PC-3 (cell line): Measurements from ENCODE around the gene ANKRD53. TPM values are rescaled to one million over a fixed set of nuclear protein-coding genes. Genes with fewer than 3 reads are reported as not detected.

Source experiments
- ATAC-seq: fragments of 200-7000 bp; cut with Tn5 transposase; 2 replicates; pipeline ENCODE4 v1.9.1; 2020; ENCODE audit warnings: mild to moderate bottlenecking, moderate library complexity
- BruUV-seq: library from RNA; stranded (reverse); fragments of 400-500 nt; replicated peaks from 2 replicates; lab custom pipeline; 2021; lab: Mats Ljungman, UMichigan
- CTCF ChIA-PET: fragments of 300-600 bp; sonication (Branson Sonifier 250); formaldehyde crosslinking; loops from one replicate; lab custom pipeline; 2022; ENCODE audit warnings: antibody characterized with exemption; lab: Charles Lee
- POLR2A ChIA-PET: fragments of 300-600 bp; sonication (Branson Sonifier 250); formaldehyde crosslinking; loops from one replicate; lab custom pipeline; 2022; ENCODE audit warnings: antibody characterized with exemption; ENCODE audit not compliant: unreplicated experiment; lab: Charles Lee
- DNase-seq: peaks from one replicate; pipeline ENCODE4 v3.0.0-alpha.2; 2015
- H2AFZ ChIP-seq: fragments of 300-600 bp; sonication (generic); 2 replicates; pipeline ENCODE4 v1.6.0; 2016; ENCODE audit warnings: antibody characterized with exemption, low read length
- H3F3A ChIP-seq: fragments of 300-600 bp; sonication (generic); one replicate; pipeline ENCODE4 v1.6.0; 2017; ENCODE audit warnings: antibody characterized with exemption, low read length, control low read depth, mild to moderate bottlenecking; ENCODE audit not compliant: unreplicated experiment
- H3K27ac ChIP-seq: fragments of 300-600 bp; sonication (generic); 2 replicates; pipeline ENCODE4 v1.5.1; 2016; ENCODE audit warnings: mild to moderate bottlenecking, low read length
- H3K27me3 ChIP-seq: fragments of 300-600 bp; sonication (generic); 2 replicates; pipeline ENCODE4 v1.6.1; 2016; ENCODE audit warnings: low read length, mixed read lengths
- H3K36me3 ChIP-seq: fragments of 300-600 bp; sonication (generic); 2 replicates; pipeline ENCODE4 v1.6.1; 2016; ENCODE audit warnings: low read depth, mixed run types, low read length, mixed read lengths
- H3K4me1 ChIP-seq: fragments of 300-600 bp; sonication (generic); 2 replicates; pipeline ENCODE4 v1.5.1; 2016; ENCODE audit warnings: low read length; ENCODE audit not compliant: insufficient read depth
- H3K4me2 ChIP-seq: fragments of 300-600 bp; sonication (generic); 2 replicates; pipeline ENCODE4 v1.6.0; 2016; ENCODE audit warnings: low read length
- H3K4me3 ChIP-seq: fragments of 300-600 bp; sonication (generic); 2 replicates; pipeline ENCODE4 v1.5.1; 2016; ENCODE audit warnings: mild to moderate bottlenecking, low read length, mixed read lengths
- H3K79me2 ChIP-seq: fragments of 300-600 bp; sonication (generic); 2 replicates; pipeline ENCODE4 v1.6.1; 2017; ENCODE audit warnings: low read length, mixed read lengths
- H3K9ac ChIP-seq: fragments of 300-600 bp; sonication (generic); 2 replicates; pipeline ENCODE4 v1.6.0; 2016; ENCODE audit warnings: mild to moderate bottlenecking, low read length
- H3K9me2 ChIP-seq: fragments of 300-600 bp; sonication (generic); replicated peaks from 2 replicates; pipeline ENCODE4 v1.6.1; 2016; ENCODE audit warnings: mixed run types, low read length, mixed read lengths
- H3K9me3 ChIP-seq: fragments of 300-600 bp; sonication (generic); 2 replicates; pipeline ENCODE4 v1.6.1; 2016; ENCODE audit warnings: low read length, mixed read lengths
- H4K20me1 ChIP-seq: fragments of 300-600 bp; sonication (generic); 2 replicates; pipeline ENCODE4 v1.6.1; 2016; ENCODE audit warnings: low read length, mixed read lengths
- CTCF ChIP-seq: fragments of 300-600 bp; sonication (generic); conservative IDR thresholded peaks from 2 replicates; pipeline ENCODE4 v1.5.1; 2017; ENCODE audit warnings: antibody characterized with exemption, low read depth, mild to moderate bottlenecking, low read length
- EZH2 ChIP-seq: fragments of 300-600 bp; sonication (generic); IDR thresholded peaks from one replicate; pipeline ENCODE4 v1.6.1; 2017; ENCODE audit warnings: antibody characterized with exemption, mild to moderate bottlenecking, low read length; ENCODE audit not compliant: unreplicated experiment
- EZH2phosphoT487 ChIP-seq: fragments of 300-600 bp; sonication (generic); IDR thresholded peaks from 2 replicates; pipeline ENCODE4 v1.6.1; 2018; ENCODE audit warnings: mild to moderate bottlenecking, antibody characterized with exemption, low read length, borderline replicate concordance
- intact Hi-C: fragments of 100-400 bp; cut with micrococcal nuclease; formaldehyde crosslinking; loops from 2 replicates; pipeline ENCODE4 v1.9.0; 2023
- total RNA-seq: library from RNA; depleted of rRNA; stranded (reverse); fragments of >200 nt; gene quantifications from 2 replicates; pipeline ENCODE4 v1.2.3, GENCODE V29; 2014

The ANKRD53 gene
- total RNA-seq, 1 experiment from 2014 or later, result not detected

- no peak for ATAC-seq
- no peak for DNase-seq
- no peaks in the 10 kb centered on the region for H3K79me2 ChIP-seq
- no TSS peak for BruUV-seq
- H3K4me2 ChIP-seq, result no peak overlapping the region
- no peak overlapping the region for H2AFZ ChIP-seq
- no peaks in the 10 kb centered on the region for H3K9me2 ChIP-seq
- H3K27ac ChIP-seq, result no peak overlapping the region
- H3K4me3 ChIP-seq, result no peak overlapping the region
- ChIA-PET POLR2A (no interaction called here), CTCF (no interaction called here)
- no peaks in the 10 kb centered on the region for H3K27me3 ChIP-seq
- H3K9me3 ChIP-seq, result no peaks in the 10 kb centered on the region
- no peaks in the 10 kb centered on the region for H4K20me1 ChIP-seq
- H3K36me3 ChIP-seq, result peaks cover 27% of the 10 kb centered on the region
- TF ChIP-seq CTCF (no peak), EZH2phosphoT487 (no peak), EZH2 (no peak)
- intact Hi-C loops, result no loop called here
- H3K9ac ChIP-seq, result no peak overlapping the region
- H3F3A ChIP-seq, result no peaks in the 10 kb centered on the region
- H3K4me1 ChIP-seq, result no peaks in the 10 kb centered on the region
Observed at GRCh38 chr2:70985283-70985688, 6.9 kb downstream of the ANKRD53 start.

GRCh38 chr2:70985956-70986355, 7.5 kb downstream of the ANKRD53 start:
- Histone ChIP-seq H4K20me1 (no peaks in the 10 kb centered on the region), H3K79me2 (no peaks in the 10 kb centered on the region), H3K27ac (no peak overlapping the region), H3K36me3 (peaks cover 27% of the 10 kb centered on the region), H3K9me3 (no peaks in the 10 kb centered on the region), H3K9ac (no peak overlapping the region), H3F3A (no peaks in the 10 kb centered on the region), H2AFZ (no peak overlapping the region), H3K4me2 (no peak overlapping the region), H3K27me3 (no peaks in the 10 kb centered on the region), H3K4me1 (no peaks in the 10 kb centered on the region), H3K4me3 (no peak overlapping the region), H3K9me2 (no peaks in the 10 kb centered on the region)
- TF ChIP-seq EZH2 (no peak), EZH2phosphoT487 (no peak), CTCF (no peak)
- DNase-seq, result no peak
- intact Hi-C loops, result no loop called here
- POLR2A ChIA-PET, result no interaction called here
- CTCF ChIA-PET, result no interaction called here
- BruUV-seq, result no TSS peak
- no peak for ATAC-seq

GRCh38 chr2:70986499-70987189, 8.2 kb downstream of the ANKRD53 start:
- Histone ChIP-seq H3K4me3 (no peak overlapping the region), H3K9me2 (no peaks in the 10 kb centered on the region), H3K27me3 (no peaks in the 10 kb centered on the region), H3F3A (no peaks in the 10 kb centered on the region), H3K4me2 (no peak overlapping the region), H4K20me1 (no peaks in the 10 kb centered on the region), H2AFZ (no peak overlapping the region), H3K9ac (no peak overlapping the region), H3K27ac (no peak overlapping the region), H3K79me2 (peaks cover 3% of the 10 kb centered on the region; the same call in 1 of the 2 replicates), H3K9me3 (no peaks in the 10 kb centered on the region), H3K36me3 (peaks cover 27% of the 10 kb centered on the region), H3K4me1 (no peaks in the 10 kb centered on the region)
- POLR2A ChIA-PET, result no interaction called here
- intact Hi-C loops, result no loop called here
- no peak for ATAC-seq
- TF ChIP-seq EZH2, result no peak
- no peak for TF ChIP-seq EZH2phosphoT487
- TF ChIP-seq CTCF, result no peak
- DNase-seq, result no peak
- CTCF ChIA-PET, result no interaction called here
- no TSS peak for BruUV-seq
